COLO668 (cell line): Measurements from ENCODE around the gene ATP9A.

Experiments used
- DNase-seq: peaks from one replicate; lab custom pipeline; 2025; ENCODE audit not compliant: unreplicated experiment; lab: John Stamatoyannopoulos, UW

ATP9A gene

DNA sequence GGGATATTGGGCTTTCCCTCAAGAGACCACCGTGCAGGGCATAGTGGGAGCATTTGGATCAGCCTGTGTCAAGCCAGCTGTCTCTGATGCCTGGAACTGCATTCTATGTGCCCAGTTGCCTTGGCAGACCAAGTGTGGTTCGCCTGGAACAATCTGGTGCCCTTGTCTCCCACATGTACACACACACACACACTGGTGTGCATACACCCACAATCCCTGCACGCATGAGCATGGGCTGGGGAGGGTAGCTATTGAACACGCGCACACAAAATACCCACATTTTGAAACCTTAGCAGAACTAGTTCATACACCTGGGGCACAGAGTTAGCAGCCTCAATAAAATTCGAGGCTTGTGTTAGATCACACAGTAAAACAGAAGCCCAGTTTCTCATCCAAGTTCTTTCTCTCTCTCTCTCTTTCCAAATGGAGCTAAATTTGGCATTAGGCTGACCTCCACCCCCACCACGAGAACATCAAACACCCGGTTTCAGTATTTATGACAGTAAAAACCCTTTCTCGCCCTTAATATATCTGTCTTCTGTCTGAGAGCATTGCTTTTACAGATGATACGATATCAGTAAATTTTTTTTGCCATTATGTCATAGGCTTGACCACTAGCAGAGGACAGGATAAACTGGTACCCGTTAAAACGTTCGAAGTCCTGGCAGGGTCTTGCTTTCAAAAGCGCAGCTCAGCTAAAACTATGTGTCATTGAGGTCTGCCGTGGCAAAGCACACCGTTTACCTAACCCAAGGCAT, 207.5 kb downstream of the ATP9A start:
- DNase-seq: no peak

DNA sequence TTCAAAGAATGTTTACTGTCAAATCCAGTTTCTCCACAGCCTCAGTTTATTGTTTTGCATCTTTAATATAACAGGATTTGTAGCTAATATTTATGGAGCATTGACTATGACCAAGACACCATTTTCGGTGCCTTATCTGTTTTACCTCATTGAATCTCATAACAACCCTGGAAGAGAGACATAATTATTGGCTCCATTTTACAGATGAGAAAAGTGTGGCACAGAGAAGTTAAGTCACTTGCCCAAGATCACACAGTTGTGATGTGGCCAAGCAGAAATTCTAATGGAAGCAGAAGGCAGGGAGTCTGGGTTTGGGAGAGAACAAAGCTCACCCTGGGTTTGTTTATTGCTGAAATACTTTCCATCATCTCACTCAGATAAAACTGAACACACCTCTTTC, 208.1 kb downstream of the ATP9A start:
- no peak for DNase-seq

DNA sequence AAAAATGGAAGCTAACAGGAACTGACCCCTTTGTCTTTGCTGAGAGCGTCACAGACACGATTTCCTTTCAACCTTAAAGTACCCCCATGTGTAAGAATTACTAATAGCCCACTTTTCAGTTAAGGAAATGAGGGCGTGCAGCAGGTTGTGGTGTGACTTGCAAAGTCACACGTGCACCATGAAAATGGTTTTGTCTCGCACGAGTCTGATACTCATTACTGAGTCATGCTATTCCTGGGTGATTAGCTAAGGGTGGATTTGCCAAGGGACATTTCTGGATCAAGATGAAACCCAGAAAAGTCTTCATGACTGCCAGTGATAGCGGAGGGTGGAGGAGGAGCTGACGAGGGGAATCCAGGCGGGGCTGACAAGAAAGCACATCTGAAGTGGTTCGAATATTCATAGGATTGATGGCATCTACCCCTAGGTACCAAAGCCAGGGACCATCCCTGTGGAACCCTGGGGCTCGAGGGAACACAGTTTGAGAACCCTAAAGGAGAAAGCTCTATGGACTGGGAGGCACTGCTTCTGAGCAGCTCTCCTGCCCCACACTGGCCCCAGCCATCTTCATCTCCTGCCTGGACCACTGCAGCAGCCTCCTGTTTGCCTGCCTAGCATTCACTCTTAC, 213.5 kb downstream of the ATP9A start:
- DNase-seq: no peak

DNA sequence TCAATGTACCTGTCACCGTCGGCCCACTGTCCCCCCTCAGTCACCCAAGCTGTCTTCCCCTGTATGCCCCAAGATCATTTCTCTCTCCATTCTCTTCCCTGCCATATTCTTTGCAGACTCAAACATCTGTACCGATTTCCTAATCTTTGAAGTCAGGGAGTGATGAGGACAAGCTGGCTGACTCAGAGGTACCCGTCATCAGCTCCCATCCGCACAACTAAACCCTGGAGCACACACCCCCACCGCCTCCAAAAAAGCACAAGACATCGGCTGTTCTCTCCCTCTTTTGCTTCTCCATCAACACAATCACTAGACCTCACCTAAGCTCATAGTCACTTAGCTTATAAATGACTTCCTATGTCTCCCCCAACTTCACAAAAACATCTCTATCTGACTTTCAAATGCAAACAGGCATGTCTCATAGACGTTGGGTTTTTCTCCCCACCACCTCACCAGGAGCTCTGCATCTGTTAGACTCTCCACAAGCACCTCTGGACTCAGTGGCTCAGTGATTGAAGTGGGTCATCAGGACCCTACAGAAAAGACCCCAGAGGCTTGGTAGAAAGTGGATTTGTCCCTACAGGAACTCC, 214.2 kb downstream of the ATP9A start:
- no peak for DNase-seq

DNA sequence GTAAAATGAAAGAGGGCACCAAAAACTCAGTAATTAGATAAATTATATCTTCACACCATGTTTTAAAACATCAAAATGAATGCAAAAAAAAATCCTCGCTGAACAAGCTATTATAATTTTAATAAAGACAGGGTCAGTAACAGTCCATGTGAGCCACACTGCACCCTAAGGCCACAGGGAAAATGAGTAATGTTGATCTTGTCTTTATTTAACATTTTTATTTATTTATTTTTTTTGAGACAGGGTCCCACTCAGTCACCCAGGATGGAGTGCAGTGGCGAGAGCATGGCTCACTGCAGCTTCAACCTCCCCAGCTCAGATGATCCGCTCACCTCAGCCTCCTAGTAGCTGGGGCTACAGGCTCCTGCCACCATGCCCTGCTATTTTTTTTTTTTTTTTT, 217.0 kb downstream of the ATP9A start:
- no peak for DNase-seq

DNA sequence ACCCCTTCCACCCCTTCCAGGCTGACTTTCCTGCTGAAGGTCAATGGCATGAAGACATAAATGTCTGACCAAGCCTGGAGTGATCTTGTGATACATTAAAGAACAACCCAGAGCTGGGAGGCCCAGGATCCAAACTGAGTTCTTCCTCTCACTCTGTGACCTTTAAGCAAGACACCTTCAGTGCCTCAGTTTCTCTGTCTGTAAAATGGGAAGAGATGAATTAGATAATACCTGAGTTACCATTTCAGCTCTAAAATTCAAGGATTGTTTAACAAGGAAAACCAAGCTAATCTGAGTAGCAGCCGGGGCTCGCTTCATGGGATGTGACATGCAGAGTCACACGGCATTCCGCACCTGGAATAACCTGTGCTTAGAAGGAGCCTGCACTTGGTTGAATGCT, 218.7 kb downstream of the ATP9A start:
- no peak for DNase-seq

DNA sequence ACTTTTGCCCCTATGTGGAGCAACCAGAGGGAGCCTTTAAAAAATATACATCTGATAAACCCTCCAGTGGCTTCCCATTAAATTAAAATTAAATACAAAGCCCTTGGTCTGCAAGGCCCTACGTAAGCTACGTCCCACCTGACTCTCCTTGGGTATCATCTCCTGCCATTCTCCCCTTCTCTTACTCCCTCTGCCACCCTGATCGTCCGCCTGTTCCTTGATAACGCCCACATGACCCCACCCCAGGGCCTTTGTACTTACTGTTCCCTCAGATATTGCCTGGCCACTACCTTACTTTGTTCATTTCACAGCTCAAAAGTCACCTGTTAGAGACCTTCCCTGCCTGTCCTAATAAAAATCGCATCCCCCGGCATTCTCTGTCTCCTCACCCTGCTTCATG, 220.2 kb downstream of the ATP9A start:
- no peak for DNase-seq
